Ovary (tissue), 3 donors: ENCODE results near the gene MDM2.
"Not testable (repeated sequence)": the region's sequence is repeated elsewhere in the genome, so short reads cannot be mapped to it uniquely, and the experiment has no call there.

Source experiments
- CTCF ChIP-seq, 3 donors: fragments of 450-650 bp in 2 of 3; fragments of 200-600 bp in 1 of 3; IDR thresholded peaks; one replicate each; pipeline versions ENCODE4 v1.5.1 to v1.8.0; 2016 to 2022; ENCODE audit warnings: antibody characterized with exemption in 3 of 3, mild to moderate bottlenecking in 1 of 3
- EP300 ChIP-seq: sonication (generic); formaldehyde crosslinking; IDR thresholded peaks from one replicate; pipeline ENCODE4 v1.6.1; 2017; ENCODE audit warnings: antibody characterized with exemption
- POLR2A ChIP-seq: fragments of 450-650 bp; IDR thresholded peaks from one replicate; pipeline ENCODE4 v1.6.1; 2017; ENCODE audit warnings: antibody characterized with exemption, mild to moderate bottlenecking, moderate library complexity
- donor health status: DM: no; HTN: no; CAD: no.

GRCh38 chr12:68802911-68803651 lies 4.9 kb upstream of the MDM2 start:
- TF ChIP-seq CTCF (IDR thresholded peaks at IDR 0.05); EP300; POLR2A: not testable (repeated sequence)
